H9 (cell line): ENCODE data around the gene GALNT2. TPM values are rescaled to one million over a fixed set of nuclear protein-coding genes. Genes with fewer than 3 reads are reported as not detected.

ENCODE experiments used
- DNase-seq: peaks from one replicate; pipeline ENCODE4 v3.0.0-alpha.2; 2017
- H2AFZ ChIP-seq: one replicate; pipeline ENCODE4 v1.6.1; 2013; ENCODE audit warnings: mild to moderate bottlenecking, low read length, control low read depth, moderate library complexity
- H2AK5ac ChIP-seq: 2 replicates; pipeline ENCODE4 v1.6.1; 2013; ENCODE audit warnings: low read length, control low read depth, mixed read lengths; ENCODE audit not compliant: insufficient read length
- H2BK120ac ChIP-seq: one replicate; pipeline ENCODE4 v1.6.1; 2013; ENCODE audit warnings: low read depth, mild to moderate bottlenecking, low read length, control low read depth, inconsistent platforms; ENCODE audit not compliant: poor library complexity, severe bottlenecking
- H2BK12ac ChIP-seq: 2 replicates; pipeline ENCODE4 v1.6.1; 2013; ENCODE audit warnings: low read length, control low read depth, mixed read lengths, low read depth; ENCODE audit not compliant: insufficient read length
- H2BK15ac ChIP-seq: 2 replicates; pipeline ENCODE4 v1.6.1; 2013; ENCODE audit warnings: low read depth, low read length, control low read depth
- H2BK20ac ChIP-seq: one replicate; pipeline ENCODE4 v1.6.1; 2013; ENCODE audit warnings: low read depth, mild to moderate bottlenecking, low read length, control low read depth, inconsistent platforms; ENCODE audit not compliant: poor library complexity, severe bottlenecking
- H2BK5ac ChIP-seq: 2 replicates; pipeline ENCODE4 v1.6.1; 2013; ENCODE audit warnings: low read length, control low read depth, mixed read lengths; ENCODE audit not compliant: insufficient read length
- H3K14ac ChIP-seq: 2 replicates; pipeline ENCODE4 v1.6.1; 2013; ENCODE audit warnings: low read length, control low read depth; ENCODE audit not compliant: insufficient read depth
- H3K18ac ChIP-seq: 2 replicates; pipeline ENCODE4 v1.6.1; 2013; ENCODE audit warnings: low read depth, mild to moderate bottlenecking, mixed read lengths, low read length, control low read depth; ENCODE audit not compliant: insufficient read length
- H3K23ac ChIP-seq: 2 replicates; pipeline ENCODE4 v1.6.1; 2013; ENCODE audit warnings: low read length, control low read depth, mixed read lengths, low read depth; ENCODE audit not compliant: insufficient read length
- H3K23me2 ChIP-seq: 2 replicates; pipeline ENCODE4 v1.6.1; 2013; ENCODE audit warnings: low read depth, mild to moderate bottlenecking, mixed read lengths, low read length, control low read depth; ENCODE audit not compliant: insufficient read length, poor library complexity, severe bottlenecking
- H3K27ac ChIP-seq: 2 replicates; pipeline ENCODE4 v1.5.1; 2013; ENCODE audit warnings: low read length, control low read depth, mixed read lengths, low read depth; ENCODE audit not compliant: insufficient read length
- H3K27me3 ChIP-seq: 2 replicates; pipeline ENCODE4 v1.6.1; 2013; ENCODE audit warnings: low read length, control low read depth, inconsistent platforms; ENCODE audit not compliant: insufficient read depth
- H3K4ac ChIP-seq: 2 replicates; pipeline ENCODE4 v1.6.1; 2013; ENCODE audit warnings: low read depth, mild to moderate bottlenecking, control low read depth, inconsistent platforms, low read length, moderate library complexity
- H3K4me1 ChIP-seq: 2 replicates; pipeline ENCODE4 v1.6.1; 2013; ENCODE audit warnings: low read length, control low read depth, inconsistent platforms; ENCODE audit not compliant: insufficient read depth
- H3K4me2 ChIP-seq: 2 replicates; pipeline ENCODE4 v1.6.1; 2013; ENCODE audit warnings: low read length, control low read depth, mixed read lengths; ENCODE audit not compliant: insufficient read length, insufficient read depth
- H3K56ac ChIP-seq: 2 replicates; pipeline ENCODE4 v1.6.1; 2013; ENCODE audit warnings: low read depth, mild to moderate bottlenecking, mixed read lengths, low read length, control low read depth; ENCODE audit not compliant: insufficient read length
- H3K79me1 ChIP-seq: 2 replicates; pipeline ENCODE4 v1.6.1; 2013; ENCODE audit warnings: low read depth, mild to moderate bottlenecking, moderate library complexity, low read length, control low read depth, inconsistent platforms; ENCODE audit not compliant: insufficient read depth, poor library complexity, severe bottlenecking
- H3K79me2 ChIP-seq: 2 replicates; pipeline ENCODE4 v1.6.1; 2013; ENCODE audit warnings: low read length, control low read depth, inconsistent platforms; ENCODE audit not compliant: insufficient read depth
- H3K9ac ChIP-seq: 2 replicates; pipeline ENCODE4 v1.6.1; 2013; ENCODE audit warnings: low read length, control low read depth, mixed read lengths; ENCODE audit not compliant: insufficient read length; ENCODE audit errors: extremely low read depth
- H3K9me3 ChIP-seq: one replicate; pipeline ENCODE4 v1.6.1; 2013; ENCODE audit warnings: low read depth, low read length, inconsistent platforms; ENCODE audit not compliant: control insufficient read depth
- H3T11ph ChIP-seq: one replicate; pipeline ENCODE4 v1.6.1; 2013; ENCODE audit warnings: mild to moderate bottlenecking, low read length, control low read depth, inconsistent platforms
- H4K20me1 ChIP-seq: one replicate; pipeline ENCODE4 v1.6.1; 2013; ENCODE audit not compliant: control insufficient read depth, insufficient read length, insufficient read depth
- H4K5ac ChIP-seq: 2 replicates; pipeline ENCODE4 v1.6.1; 2013; ENCODE audit warnings: low read depth, mild to moderate bottlenecking, mixed read lengths, low read length, control low read depth; ENCODE audit not compliant: insufficient read length
- H4K8ac ChIP-seq: replicated peaks from 2 replicates; pipeline ENCODE4 v1.6.1; 2013; ENCODE audit warnings: low read length, control low read depth, mixed read lengths, low read depth; ENCODE audit not compliant: insufficient read length
- H4K91ac ChIP-seq: 2 replicates; pipeline ENCODE4 v1.6.1; 2013; ENCODE audit warnings: low read depth, mild to moderate bottlenecking, moderate library complexity, mixed read lengths, low read length, control low read depth; ENCODE audit not compliant: insufficient read length
- H3K27ac Mint-ChIP-seq, 3 experiments: 2 replicates in 2 of 3; 3 replicates in 1 of 3; pipeline ENCODE4 v1.8.0; 2020 to 2021; ENCODE audit warnings: mixed read lengths in 3 of 3, mild to moderate bottlenecking in 1 of 3, moderate library complexity in 1 of 3
- H3K27me3 Mint-ChIP-seq: 2 replicates; pipeline ENCODE4 v1.8.0; 2021; ENCODE audit warnings: low read depth, mild to moderate bottlenecking, moderate library complexity, mixed read lengths
- H3K36me3 Mint-ChIP-seq, 3 experiments: 2 replicates in 2 of 3; 3 replicates in 1 of 3; pipeline ENCODE4 v1.8.0; 2020 to 2021; ENCODE audit warnings: low read depth in 3 of 3, mixed read lengths in 3 of 3; ENCODE audit not compliant: insufficient read depth in 1 of 3
- H3K4me1 Mint-ChIP-seq, 2 experiments: 2 replicates each; pipeline ENCODE4 v1.8.0; 2020; ENCODE audit warnings: mixed read lengths in 2 of 2
- H3K4me3 Mint-ChIP-seq, 2 experiments: 2 replicates in 1 of 2; 3 replicates in 1 of 2; pipeline ENCODE4 v1.8.0; 2020 to 2021; ENCODE audit warnings: mild to moderate bottlenecking in 2 of 2, mixed read lengths in 2 of 2, moderate library complexity in 1 of 2
- H3K9me3 Mint-ChIP-seq, 2 experiments: 2 replicates in 1 of 2; 3 replicates in 1 of 2; pipeline ENCODE4 v1.8.0; 2020; ENCODE audit warnings: mild to moderate bottlenecking in 2 of 2, mixed read lengths in 2 of 2, moderate library complexity in 1 of 2
- CTCF ChIP-seq: fragments of 200-600 bp; sonication (generic); conservative IDR thresholded peaks from 3 replicates; pipeline ENCODE4 v1.8.0; 2021; ENCODE audit warnings: antibody characterized with exemption, mild to moderate bottlenecking
- WGBS: extraction: QIAGEN DNeasy Blood & Tissue Kit; methylation state at CpG from one replicate; pipeline ENCODE4 v1.1.7; 2013; ENCODE audit warnings: missing lambda C conversion rate, low lambda C conversion rate, mixed read lengths; ENCODE audit not compliant: insufficient read length; ENCODE audit errors: extremely low coverage; 5-methylcytosine and 5-hydroxymethylcytosine counted together
- total RNA-seq: library from RNA; stranded (reverse); gene quantifications from 2 replicates; pipeline ENCODE4 v1.2.1, GENCODE V29; 2021

The GALNT2 gene
- total RNA-seq, 1 experiment from 2014 or later = 57.6 TPM

DNA sequence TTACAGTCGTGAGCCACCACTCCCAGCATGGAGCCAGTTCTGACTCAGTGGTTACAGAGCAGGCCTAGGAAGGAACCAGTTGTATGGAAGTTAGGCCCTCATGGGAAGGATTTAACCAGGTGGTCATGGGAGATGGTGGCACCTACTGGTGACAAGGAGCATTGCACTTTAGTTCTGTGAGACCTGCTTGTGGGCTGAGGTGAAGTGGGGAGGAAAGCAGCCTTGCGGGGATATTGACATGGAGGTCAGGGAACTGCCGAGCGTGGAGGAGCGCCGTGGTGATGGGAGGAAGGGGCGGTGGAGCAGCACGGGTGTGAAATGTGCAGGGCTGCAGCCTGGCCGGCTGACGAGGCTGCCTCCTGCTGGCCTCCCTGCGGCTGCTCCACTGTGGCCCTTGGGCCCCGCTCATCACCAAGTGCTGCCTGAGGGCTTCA, 100.4 kb downstream of the GALNT2 start:
- H2BK12ac ChIP-seq = no peak overlapping the region
- no peak overlapping the region for H3K56ac ChIP-seq
- H3K9me3 Mint-ChIP-seq = peaks cover 5 to 13% of the 10 kb centered on the region in 2 experiments
- H4K8ac ChIP-seq = no peak overlapping the region
- H3K27ac Mint-ChIP-seq = no peak overlapping the region; a peak in 1 of 7 replicates
- H3T11ph ChIP-seq = no peak overlapping the region
- H3K4me1 Mint-ChIP-seq = peaks cover 20 to 28% of the 10 kb centered on the region in 2 experiments
- H3K27me3 ChIP-seq = no peaks in the 10 kb centered on the region
- H3K18ac ChIP-seq = no peak overlapping the region
- H3K4me2 ChIP-seq = no peak overlapping the region
- no peak overlapping the region for H2AK5ac ChIP-seq
- no peak overlapping the region for H3K14ac ChIP-seq
- no CpG with 5 or more reads among the region's 12 CpGs for WGBS
- no peak overlapping the region; a peak in 1 of 5 replicates for H3K4me3 Mint-ChIP-seq
- no peaks in the 10 kb centered on the region for H3K27me3 Mint-ChIP-seq
- H2AFZ ChIP-seq = no peak overlapping the region
- no peak overlapping the region for H2BK20ac ChIP-seq
- H3K23ac ChIP-seq = no peak overlapping the region
- H3K4ac ChIP-seq = no peak overlapping the region
- peaks cover 2% of the 10 kb centered on the region; the same call in 1 of the 2 replicates for H3K79me2 ChIP-seq
- H4K91ac ChIP-seq = no peak overlapping the region
- no peaks in the 10 kb centered on the region for H3K9me3 ChIP-seq
- H4K20me1 ChIP-seq = no peaks in the 10 kb centered on the region
- no peak overlapping the region for H3K9ac ChIP-seq
- DNase-seq = peak; percentile 62
- no peak overlapping the region for H4K5ac ChIP-seq
- H3K4me1 ChIP-seq = peaks cover 3% of the 10 kb centered on the region; the same call in 1 of the 2 replicates
- no peak overlapping the region for H3K27ac ChIP-seq
- no peaks in the 10 kb centered on the region for H3K23me2 ChIP-seq
- no peak overlapping the region for H2BK120ac ChIP-seq
- H2BK15ac ChIP-seq = no peak overlapping the region
- H3K36me3 Mint-ChIP-seq = peaks cover 4 to 12% (median 6%) of the 10 kb centered on the region in 3 experiments
- no peak overlapping the region for H2BK5ac ChIP-seq
- TF ChIP-seq CTCF = peak; percentile 79
- no peaks in the 10 kb centered on the region for H3K79me1 ChIP-seq
